Muscle of back (tissue), 11 donors: ENCODE data around the gene C1QTNF6. TPM values are rescaled to one million over a fixed set of nuclear protein-coding genes. Genes with fewer than 3 reads are reported as not detected.

Source experiments
- DNase-seq, 3 donors: peaks; one replicate each; pipeline versions ENCODE4 v3.0.0 to v3.0.0-alpha.2; 2013
- polyA plus RNA-seq, 10 donors: library from polyadenylated mRNA; unstranded; fragments of 120-200 nt; gene quantifications; one replicate each; pipeline ENCODE4 v1.2.1, GENCODE V29; 2013; ENCODE audit not compliant: insufficient read length in 10 of 10

C1QTNF6 gene
- polyA plus RNA-seq, 10 donors: 14.3 to 23.4 (median 18.9) TPM

DNA sequence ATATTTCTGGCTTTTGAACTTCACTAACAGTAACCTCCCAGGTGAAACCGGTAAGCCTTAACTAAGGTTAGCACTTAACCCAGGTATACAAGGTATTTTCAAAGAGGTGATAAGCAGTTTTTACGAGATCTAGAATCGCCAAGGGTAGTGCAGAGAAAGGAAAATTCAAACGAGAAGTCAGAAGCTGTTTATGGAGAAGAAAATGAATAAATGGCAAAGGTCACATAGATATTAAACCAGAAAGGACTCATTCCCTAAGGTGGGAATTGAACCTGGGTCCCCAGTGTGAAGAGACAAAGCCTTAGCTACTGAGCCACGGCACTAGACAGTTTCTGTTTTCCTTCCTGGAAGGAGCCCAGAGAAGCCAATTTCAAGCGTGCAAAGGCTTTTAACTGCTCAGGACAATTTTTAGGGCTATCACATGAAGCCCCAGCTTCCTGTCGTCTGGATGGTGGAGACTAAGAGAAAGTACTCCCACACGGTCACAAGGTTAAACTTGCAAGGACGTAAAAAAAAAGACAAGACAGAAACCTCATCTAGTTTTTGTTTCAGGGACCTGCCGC lies 5.7 kb upstream of the C1QTNF6 start:
- peak in 1 of 3 donors; percentile 48 for DNase-seq

DNA sequence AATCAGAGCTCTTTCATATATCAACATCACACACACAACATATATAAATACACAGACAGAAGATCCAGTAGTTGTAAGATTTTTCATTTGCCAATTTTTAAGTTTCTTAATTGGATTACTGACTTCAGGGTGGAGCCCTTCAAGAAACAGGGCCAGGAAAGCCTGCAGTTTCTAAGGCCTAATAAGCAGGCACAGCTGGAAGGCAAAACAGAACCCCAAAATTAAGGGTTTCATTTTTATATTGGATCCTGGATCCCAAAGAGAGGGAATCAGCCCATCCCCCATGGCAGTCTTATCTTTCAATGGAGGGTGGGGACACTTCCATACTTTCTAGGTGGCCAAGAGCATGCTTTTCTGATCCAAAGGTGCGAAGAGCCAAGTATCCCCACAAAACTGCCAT lies 4.7 kb upstream of the C1QTNF6 start:
- DNase-seq: no peak

DNA sequence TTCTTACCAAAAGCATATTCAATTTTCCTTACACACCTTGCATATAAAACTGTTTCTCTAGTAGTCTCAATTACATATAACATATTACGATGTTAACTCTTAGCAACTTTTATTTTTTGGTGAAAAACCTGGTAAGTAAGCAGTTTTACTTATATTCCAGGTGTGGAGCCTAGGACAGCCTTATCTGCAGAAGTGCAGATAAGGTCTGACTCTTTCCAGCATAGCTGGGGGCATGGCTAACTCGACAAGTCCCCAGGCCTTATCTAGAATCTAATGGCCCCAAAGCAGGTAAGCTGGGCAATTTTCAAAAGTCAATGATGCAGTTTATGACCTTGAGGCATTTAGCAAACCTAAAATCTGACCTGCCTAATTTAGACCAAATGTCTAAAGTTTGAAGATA lies 4.2 kb upstream of the C1QTNF6 start:
- no peak for DNase-seq

DNA sequence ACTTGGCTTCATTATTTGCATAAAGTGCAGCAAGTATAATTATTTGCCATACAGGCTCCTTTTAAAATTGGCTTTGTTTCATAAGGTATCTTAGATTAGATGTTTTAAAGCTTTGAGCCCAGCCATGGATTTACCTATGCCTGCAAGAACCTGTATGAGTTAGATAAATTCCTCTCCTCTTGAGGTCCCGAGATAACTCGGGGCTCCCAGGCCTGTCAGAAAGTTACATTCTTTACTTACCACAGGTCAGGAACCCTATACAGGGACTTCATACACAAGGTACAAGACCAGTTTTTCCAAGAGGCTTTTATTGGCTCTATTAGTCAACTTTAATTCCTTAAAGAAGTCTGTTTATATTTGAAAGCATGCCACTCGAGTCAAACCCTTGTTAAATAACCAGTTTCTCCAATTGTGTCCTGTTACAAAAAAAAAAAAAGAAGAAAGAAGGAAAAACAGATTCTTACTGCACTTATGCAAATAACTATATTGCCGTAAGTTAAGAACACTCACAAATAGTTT lies 2.3 kb upstream of the C1QTNF6 start:
- no peak for DNase-seq

DNA sequence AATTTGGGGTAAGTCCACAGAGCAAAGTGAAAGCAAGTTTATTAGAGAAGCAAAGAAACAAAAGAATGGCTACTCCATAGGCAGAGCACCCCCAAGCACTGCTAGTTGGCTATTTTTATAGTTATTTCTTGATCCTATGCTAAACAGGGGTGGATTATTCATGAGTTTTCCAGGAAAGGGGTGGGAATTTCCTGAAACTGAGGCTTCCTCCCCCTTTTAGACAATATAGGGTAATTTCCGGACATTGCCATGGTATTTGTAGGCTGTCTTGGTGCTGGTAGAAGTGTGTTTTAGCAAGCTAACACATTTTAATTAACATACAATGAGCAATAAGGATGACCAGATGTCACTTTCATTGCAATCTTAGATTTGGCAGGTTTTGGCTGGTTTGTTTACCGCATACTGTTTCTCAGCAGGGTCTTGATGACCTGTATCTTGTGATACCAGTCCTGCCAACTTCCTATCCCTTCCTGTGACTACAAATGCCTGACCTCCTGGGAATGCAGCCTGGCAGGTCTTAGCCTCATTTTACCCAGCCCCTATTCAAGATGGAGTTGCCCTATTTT lies 937 bp upstream of the C1QTNF6 start:
- DNase-seq: peak in 1 of 3 donors; percentile 51

DNA sequence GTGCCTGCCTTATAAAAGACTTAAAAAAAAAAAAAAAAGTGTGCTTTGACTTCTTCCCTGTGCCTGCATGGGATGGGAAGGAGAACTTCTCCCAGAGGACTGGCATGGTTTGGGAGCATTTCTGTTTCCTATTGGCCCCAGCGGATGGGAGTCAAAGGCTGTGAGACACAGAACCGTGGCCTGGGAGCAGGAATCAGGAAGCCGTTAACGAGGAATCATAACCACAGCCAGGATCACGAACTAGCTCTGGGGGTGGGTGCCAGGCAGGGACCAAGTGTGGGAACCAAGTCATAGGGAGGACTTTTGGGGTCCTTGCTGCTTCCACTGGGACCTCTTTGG lies 526 bp downstream of the C1QTNF6 start:
- DNase-seq: no peak

DNA sequence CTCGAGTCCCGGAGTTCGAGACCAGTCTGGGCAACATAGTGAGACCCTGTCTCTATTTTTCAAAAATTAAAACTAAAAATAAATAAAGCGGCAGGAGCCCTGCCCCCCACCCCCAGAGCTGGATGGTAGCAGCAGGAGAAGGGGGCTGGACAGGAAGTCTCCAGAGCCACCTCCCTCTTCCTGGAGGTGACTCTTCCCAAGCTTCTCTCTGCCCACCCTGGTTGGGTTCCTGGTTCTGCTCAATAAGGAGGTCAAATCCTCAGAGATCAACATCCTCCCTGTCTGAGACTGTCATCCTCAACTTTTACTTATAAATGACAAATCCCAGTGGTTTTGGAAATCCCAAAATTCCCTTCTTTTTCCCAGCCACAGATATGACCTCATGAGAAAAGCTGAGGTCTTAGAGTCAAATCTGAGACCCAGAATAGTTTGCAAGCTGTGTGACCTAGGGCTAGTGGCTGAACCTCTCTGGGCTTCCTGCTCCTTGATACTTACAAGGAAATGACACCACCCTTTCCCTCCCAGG lies 987 bp downstream of the C1QTNF6 start:
- no peak for DNase-seq

DNA sequence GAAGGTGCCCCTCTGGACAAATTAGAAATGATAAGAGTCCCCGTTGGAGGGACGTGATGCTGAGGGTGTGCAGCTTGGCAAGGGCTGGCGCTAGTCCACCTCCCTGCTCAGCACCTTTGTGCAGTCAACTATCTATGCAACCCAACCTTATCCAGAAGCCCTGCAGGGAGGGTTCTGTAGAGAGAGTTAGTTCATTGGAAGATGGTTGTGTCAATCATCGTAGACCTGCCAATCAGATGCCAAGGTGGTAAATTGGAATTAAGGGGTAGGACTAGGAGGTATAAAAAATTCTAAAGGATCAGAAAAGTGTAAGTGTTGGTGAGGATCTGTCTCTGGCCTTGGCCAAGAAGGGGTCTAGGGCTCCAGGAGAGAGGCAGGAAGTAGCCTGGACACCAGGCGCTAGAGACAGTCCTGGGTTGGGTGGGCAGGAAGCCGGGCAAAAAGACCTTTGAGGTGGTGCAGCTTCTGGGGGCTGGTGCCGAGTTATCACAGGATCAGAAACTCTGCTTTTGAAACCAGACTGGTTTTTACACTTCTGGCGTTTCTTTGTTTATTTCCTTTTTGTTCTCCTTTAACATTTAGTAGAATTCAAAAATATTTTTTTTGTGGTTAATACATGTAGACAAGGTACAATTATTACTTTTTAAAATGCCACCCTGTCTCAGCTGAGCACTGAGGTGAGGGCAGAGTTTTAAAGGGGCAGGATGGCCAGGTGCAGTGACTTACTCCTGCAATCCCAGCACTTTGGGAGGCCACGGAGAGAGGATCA lies 1.6 kb downstream of the C1QTNF6 start:
- peak in 2 of 3 donors; percentile 67 to 79 for DNase-seq

DNA sequence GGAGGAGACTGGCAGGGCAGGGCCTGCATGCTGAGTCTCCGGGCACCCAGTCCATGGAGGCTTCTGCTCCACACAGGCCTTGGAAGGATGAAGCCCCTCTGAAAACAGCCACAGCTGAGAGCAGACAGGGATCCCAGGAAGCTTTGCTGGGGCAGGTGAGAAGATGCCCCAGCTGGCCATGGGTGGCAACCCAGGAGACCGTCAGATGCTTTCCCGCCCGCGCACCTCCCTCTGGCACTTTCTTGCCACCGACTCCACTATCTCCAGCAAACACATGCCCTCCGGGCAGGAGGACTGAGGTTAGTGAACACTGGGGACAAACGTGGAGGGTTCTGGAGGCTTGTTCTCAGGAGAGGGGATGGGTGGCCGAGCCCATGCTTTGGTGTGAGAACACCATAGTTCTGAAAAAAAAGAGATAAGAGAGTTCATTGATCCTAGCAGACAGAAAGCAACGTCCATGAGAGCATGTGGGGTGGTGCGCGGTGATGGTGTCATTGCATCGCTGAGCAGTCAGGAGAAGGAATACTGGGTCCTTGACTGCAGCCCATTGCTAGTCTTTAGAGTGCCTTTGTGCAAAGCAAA lies 2.3 kb downstream of the C1QTNF6 start:
- no peak for DNase-seq

DNA sequence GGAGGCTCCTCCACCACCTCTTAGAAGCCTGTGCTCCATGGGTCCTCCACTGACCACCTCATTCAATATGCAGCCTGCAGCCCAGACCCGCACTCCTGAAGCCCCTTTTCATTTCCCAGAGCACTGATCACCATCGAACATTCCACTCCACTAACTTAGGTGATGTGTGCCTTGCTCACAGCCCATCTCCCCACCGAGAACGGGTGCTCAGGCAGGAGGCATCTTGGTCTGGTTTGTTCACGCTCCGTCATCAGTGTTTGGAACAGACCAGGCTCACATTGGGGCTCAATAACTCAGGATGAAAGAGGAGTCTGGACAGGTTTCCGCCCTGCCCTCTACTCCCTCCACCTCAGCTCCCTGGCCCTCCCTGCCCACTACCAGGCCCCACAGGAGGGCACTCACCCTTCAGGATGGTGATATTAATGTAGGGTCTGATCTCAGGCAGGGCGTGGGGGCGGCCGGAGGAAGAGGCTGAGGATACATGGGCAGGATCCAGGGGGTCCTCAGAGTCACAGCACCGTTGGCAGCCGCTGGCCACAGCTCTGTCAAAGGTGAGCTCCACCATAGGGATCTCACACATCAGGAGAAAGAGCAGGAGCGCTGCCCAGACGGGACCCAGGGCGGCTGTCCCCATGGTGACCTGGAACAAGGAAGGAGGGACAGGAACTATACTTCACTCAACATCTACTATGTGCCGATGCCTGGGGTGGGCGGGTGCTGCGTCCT lies 3.1 kb downstream of the C1QTNF6 start:
- DNase-seq: no peak

DNA sequence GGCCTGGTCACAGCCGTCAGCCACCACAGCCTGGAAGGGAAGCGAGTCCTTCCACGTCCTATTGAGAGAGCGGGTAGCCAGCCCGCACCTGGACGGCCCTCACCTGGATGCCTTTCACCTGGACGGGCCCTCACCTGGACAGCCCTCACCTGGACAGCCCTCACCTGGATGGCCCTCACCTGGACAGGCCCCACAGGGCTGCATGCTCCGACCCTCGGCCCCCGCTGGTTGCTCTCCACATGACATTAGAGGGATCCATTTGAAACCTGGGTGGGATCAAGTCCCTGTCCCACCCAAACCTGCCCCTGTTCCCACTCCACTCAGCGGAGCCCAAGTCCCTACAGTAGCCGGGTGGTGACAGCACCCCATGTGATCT lies 3.7 kb downstream of the C1QTNF6 start:
- no peak for DNase-seq

DNA sequence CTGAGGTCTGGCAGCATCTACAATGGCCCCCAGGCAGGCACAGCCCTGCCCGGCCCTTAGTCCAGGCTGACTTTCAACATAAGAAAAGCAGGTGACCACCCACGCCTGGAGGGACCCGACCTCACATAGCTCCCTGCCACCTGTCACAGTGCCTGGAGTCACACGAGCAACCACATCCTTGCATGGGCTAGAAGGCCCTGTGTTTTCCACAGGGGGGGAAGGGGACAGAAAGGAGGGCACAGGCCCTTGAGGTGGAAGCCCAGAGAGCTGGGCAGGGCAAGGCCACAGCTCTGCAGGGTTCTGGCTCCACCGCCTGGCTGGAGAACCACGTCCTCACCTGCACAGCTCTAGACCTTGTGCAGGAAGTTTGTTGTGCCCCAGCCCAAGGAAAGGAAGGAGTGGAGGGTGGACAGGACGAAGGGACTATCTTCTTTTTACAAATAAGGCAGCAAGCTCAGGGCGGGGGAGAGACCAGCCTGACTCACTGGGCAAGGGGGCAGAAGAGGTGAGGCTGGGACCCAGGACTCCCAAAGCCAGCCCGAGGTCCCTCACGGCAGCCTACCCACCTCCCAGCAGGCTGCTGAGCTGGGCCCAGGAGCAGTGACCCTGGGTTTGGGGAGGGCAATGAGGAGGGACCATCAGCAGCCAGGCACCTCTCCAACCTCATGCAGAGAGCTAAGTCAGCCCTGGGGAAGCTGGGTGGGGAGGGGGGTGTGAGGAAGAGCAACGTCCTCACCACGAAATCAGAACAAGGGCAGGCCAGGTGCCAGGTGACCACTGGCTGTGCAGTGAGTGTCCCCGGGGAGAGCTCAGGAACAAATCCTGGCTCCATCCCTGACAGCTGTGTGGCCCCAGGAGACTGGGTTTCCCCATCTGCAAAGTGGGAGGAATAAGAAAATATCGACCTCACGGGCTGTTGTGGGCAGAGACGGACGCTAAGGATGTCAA lies 4.3 kb downstream of the C1QTNF6 start:
- no peak for DNase-seq

DNA sequence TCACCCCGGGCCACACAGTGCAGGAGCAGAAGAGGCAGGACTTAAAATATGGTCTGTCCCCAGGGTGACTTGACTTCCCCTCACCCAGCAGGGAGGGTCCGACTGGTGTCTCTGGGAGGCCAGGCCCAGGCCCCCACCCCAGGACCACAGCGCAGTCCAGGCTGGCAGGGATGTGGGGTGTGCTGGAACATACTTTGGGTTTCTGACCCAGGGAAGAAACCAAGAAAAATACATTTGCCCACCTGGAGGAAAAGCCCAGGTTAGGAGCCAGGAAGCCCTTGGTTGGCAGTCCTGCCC lies 5.2 kb downstream of the C1QTNF6 start:
- no peak for DNase-seq

DNA sequence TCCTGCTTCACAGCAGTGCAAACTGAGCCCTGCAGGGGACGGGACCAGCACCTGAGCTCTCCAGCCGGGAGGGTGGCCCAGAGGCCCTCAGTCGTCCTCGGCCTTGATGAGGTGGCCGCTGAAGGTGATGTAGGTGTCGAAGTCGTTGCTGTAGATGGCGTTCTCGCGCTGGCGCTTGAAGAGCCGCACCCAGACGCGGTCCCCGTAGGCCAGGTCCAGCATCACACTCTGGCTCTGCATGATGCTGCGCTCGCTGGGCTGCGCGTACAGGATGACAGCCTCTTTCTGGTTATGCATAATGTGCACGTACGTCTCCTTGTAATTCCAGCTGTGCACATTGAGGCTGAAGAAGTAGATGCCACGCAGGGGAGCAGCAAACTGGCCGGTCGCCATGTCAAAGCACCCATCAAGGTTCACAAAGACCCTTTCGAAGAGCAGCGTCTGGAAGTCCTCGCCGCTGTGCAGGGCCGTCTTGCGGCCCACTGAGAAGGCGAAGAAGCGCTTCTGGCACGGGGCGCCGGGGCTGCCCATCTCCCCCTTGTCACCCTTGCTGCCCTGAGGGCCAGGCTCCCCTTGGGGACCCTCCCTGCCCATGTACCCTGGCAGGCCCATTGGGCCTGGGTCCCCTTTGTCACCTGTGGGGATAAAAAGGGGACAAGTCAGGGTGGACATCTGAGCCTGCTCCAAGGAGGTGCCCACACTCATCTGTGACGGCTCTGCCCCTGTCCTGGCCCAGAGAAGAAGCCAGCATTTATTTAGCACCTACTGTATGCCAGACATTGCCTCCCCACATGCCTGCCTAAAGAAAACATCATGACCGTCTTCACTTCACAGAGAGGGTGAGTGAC lies 5.7 kb downstream of the C1QTNF6 start:
- DNase-seq: no peak

DNA sequence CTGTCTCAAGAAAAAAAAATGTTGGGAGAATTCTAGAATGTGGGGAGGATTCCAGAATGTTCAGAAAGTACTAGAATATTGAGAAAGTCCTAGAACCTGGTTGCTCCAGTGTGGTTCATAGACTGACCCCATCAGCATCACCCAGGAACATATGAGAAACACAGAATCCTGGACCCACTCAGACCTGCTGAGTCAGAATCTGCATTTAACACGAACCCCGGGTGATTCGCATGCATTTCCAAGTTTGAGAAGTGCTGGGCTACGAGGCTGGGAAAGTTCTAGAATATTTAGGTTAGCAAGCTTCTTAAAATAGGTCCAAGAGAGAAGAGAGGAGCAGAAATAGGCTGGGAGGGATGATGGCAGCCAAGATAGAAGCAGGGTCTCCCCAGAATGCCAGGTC lies 6.4 kb downstream of the C1QTNF6 start:
- no peak for DNase-seq

DNA sequence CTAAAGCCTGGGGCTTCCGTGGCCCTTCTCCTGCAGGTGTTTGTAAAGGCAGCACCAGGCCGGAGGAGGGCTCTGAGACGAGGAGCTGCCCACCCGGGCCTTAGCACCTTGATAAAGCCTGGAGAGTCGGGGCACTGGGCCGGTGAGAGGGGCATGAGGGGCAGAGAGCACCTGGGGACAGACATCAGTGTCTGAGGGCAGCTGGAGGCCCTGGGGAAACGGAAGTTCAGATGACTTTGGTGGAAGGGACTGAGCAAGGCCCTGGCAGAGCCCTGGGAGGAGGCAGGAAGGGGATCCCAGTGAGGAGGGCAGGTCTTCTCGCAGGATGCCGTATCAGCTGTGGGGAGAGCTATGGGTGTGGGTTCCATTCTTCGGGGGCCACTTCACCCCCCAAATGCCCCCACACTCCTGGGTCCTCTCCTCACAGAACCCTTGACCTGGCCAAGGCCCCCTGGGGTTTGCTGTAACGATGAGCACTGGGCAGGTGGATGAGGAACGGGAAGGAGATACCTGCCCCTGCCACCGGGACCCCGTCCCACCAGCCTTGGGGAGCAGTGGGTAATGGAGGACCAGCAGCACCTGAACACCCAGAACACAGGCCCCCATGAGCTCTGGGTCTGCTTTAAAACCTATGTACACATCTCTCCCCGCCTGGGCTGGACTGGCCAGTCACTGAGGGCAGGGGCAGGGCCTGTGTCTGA lies 7.4 kb downstream of the C1QTNF6 start:
- no peak for DNase-seq

DNA sequence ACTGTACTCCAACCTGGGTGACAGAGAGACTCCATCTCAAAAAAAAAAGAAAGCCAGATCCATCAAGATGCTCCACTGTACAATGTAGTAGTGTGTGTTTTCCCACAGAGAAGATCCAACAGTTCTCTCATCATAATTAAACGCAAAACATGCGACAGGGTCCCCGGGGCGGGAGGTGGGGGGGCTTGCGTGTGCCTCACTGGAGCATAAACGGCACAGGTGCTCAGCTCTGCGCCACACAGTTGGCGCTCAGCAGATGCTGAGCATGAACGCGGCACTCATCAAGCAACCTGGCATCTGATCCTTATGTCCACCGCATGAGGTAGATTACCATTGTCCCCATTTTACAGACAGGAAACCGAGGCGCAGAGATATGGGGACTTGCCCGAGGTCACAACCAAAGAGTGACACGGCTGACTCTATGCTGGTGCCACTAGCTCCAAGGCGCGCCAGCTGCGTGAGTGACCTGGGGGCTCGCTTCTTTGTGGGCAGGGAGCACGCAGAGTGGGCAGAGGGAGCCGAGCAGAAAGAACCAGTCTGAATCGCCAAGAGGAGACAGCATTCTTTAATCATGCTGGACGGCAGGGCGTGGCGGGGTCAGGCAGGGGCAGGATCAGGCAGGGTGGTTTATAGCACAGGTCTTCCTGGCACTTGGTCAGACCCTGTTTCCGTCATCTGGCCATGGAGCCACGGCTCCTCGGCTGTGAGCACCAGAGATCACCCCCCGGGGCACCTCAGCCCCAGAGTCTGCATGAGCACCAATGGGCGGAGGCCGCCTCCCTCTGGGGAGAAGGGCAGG lies 8.2 kb downstream of the C1QTNF6 start:
- no peak for DNase-seq

DNA sequence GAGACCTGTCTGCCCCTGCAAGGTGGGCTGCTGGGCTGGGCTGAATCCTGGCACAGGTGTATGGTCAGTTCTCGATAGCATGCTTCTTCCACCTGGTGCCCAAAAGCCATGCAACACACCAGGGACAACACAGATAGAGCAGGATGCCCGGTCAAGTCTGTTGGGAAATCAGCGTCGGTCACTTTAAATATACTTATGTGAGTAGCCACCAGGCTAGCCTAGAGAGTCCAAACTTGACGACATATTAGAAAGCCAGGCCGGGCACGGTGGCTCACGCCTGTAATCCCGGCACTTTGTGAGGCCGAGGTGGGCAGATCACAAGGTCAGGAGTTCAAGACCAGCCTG lies 8.9 kb downstream of the C1QTNF6 start:
- no peak for DNase-seq
